Endothelial cell of umbilical vein (primary cell): ENCODE results near the gene ACHE. TPM values are rescaled to one million over a fixed set of nuclear protein-coding genes. Genes with fewer than 3 reads are reported as not detected.

Source experiments
- BruUV-seq: library from RNA; stranded (reverse); fragments of 400-500 nt; replicated peaks from 2 replicates; lab custom pipeline; 2021; lab: Mats Ljungman, UMichigan
- CTCF ChIA-PET: fragments of 300-600, 350-600 bp; sonication (Branson Sonifier 250); formaldehyde crosslinking; loops from one replicate; lab custom pipeline; 2021; ENCODE audit warnings: antibody characterized with exemption, inconsistent platforms; lab: Charles Lee
- POLR2A ChIA-PET: fragments of 300-600, 350-600 bp; sonication (Branson Sonifier 250); formaldehyde crosslinking; loops from one replicate; lab custom pipeline; 2021; ENCODE audit warnings: antibody characterized with exemption, inconsistent platforms; lab: Charles Lee
- DNase-seq: peaks from one replicate; pipeline ENCODE4 v3.0.0-alpha.2; 2011; ENCODE audit warnings: low read depth, low spot score
- FAIRE-seq: peaks from 2 replicates; lab custom pipeline; 2011; peaks lifted over from hg19 to GRCh38; lab: Jason Lieb, UNC
- H2AFZ ChIP-seq: 2 replicates; pipeline ENCODE4 v1.6.0; 2012; ENCODE audit warnings: low read depth, low read length, control low read depth, inconsistent platforms
- H3K27ac ChIP-seq: 2 replicates; pipeline ENCODE4 v1.5.1; 2011; ENCODE audit warnings: low read depth, mild to moderate bottlenecking, control low read depth, low read length, moderate library complexity; ENCODE audit not compliant: insufficient read depth
- H3K27me3 ChIP-seq, 2 experiments: 2 replicates each; pipeline versions ENCODE4 v1.6.0 to v1.6.1; 2011; ENCODE audit warnings: low read length in 2 of 2, mixed read lengths in 1 of 2; ENCODE audit not compliant: control insufficient read depth in 2 of 2, insufficient read depth in 2 of 2
- H3K36me3 ChIP-seq, 2 experiments: 2 replicates in 1 of 2; 3 replicates in 1 of 2; pipeline ENCODE4 v1.5.1; 2011; ENCODE audit warnings: low read length in 2 of 2, mild to moderate bottlenecking in 1 of 2, moderate library complexity in 1 of 2; ENCODE audit not compliant: control insufficient read depth in 2 of 2, insufficient read depth in 2 of 2; ENCODE audit errors: extremely low read depth in 1 of 2
- H3K4me1 ChIP-seq: 3 replicates; pipeline ENCODE4 v1.5.1; 2011; ENCODE audit warnings: mild to moderate bottlenecking, low read length; ENCODE audit not compliant: control insufficient read depth, insufficient read depth; ENCODE audit errors: extremely low read depth
- H3K4me2 ChIP-seq: 2 replicates; pipeline ENCODE4 v1.6.1; 2011; ENCODE audit warnings: low read length, control low read depth, mixed read lengths; ENCODE audit not compliant: insufficient read depth
- H3K4me3 ChIP-seq, 3 experiments: fragments of 200-600 bp in 1 of 3; sonication (generic), shearing (Covaris generic) in 1 of 3; replicated peaks in 1 of 3; 2 replicates each; pipeline ENCODE4 v1.5.1; 2011 to 2016; ENCODE audit warnings: control low read depth in 3 of 3, low read length in 3 of 3, mild to moderate bottlenecking in 2 of 3, inconsistent platforms in 1 of 3, low read depth in 1 of 3, moderate library complexity in 1 of 3; ENCODE audit not compliant: insufficient read depth in 1 of 3
- H3K79me2 ChIP-seq: 2 replicates; pipeline ENCODE4 v1.6.0; 2012; ENCODE audit warnings: low read length, inconsistent platforms; ENCODE audit not compliant: control insufficient read depth, insufficient read depth
- H3K9ac ChIP-seq: replicated peaks from 2 replicates; pipeline ENCODE3; 2011; ENCODE audit warnings: low read length, control low read depth; ENCODE audit not compliant: insufficient read depth; ENCODE audit errors: extremely low read depth
- H3K9me1 ChIP-seq: replicated peaks from 3 replicates; pipeline ENCODE4 v1.6.0; 2011; ENCODE audit warnings: mild to moderate bottlenecking, low read length; ENCODE audit not compliant: control insufficient read depth, insufficient read depth; ENCODE audit errors: extremely low read depth
- H3K9me3 ChIP-seq: replicated peaks from 2 replicates; pipeline ENCODE4 v1.5.1; 2012; ENCODE audit warnings: low read length, inconsistent platforms; ENCODE audit not compliant: control insufficient read depth, insufficient read depth
- H4K20me1 ChIP-seq: replicated peaks from 2 replicates; pipeline ENCODE3; 2011; ENCODE audit warnings: mild to moderate bottlenecking, low read length; ENCODE audit not compliant: control insufficient read depth, insufficient read depth; ENCODE audit errors: extremely low read depth
- CTCF ChIP-seq, 2 donors: IDR thresholded peaks; 1 replicate in 1 of 2; 2 replicates in 1 of 2; pipeline ENCODE4 v1.5.1; 2011; ENCODE audit warnings: low read length in 2 of 2, mild to moderate bottlenecking in 2 of 2, moderate library complexity in 2 of 2, control low read depth in 1 of 2, inconsistent platforms in 1 of 2, low read depth in 1 of 2; ENCODE audit not compliant: insufficient read depth in 1 of 2; ENCODE audit errors: extremely low read depth in 1 of 2
- EZH2 ChIP-seq: IDR thresholded peaks from 2 replicates; pipeline ENCODE4 v1.6.1; 2012; ENCODE audit warnings: borderline replicate concordance, low read depth, mild to moderate bottlenecking, moderate library complexity, low read length, inconsistent platforms; ENCODE audit not compliant: severe bottlenecking
- FOS ChIP-seq: IDR thresholded peaks from 2 replicates; pipeline ENCODE4 v1.6.1; 2011; ENCODE audit warnings: mild to moderate bottlenecking, low read length, moderate library complexity, borderline replicate concordance; ENCODE audit not compliant: insufficient read depth
- GATA2 ChIP-seq: IDR thresholded peaks from 2 replicates; pipeline ENCODE4 v1.7.0; 2011; ENCODE audit warnings: low read depth, mild to moderate bottlenecking, moderate library complexity, mixed read lengths, low read length; ENCODE audit not compliant: insufficient read length, insufficient read depth
- JUN ChIP-seq: IDR thresholded peaks from 2 replicates; pipeline ENCODE4 v1.6.1; 2011; ENCODE audit warnings: borderline replicate concordance, low read depth; ENCODE audit not compliant: insufficient read length, insufficient read depth
- MAX ChIP-seq: IDR thresholded peaks from 2 replicates; pipeline ENCODE4 v1.6.1; 2011; ENCODE audit not compliant: insufficient read depth, insufficient read length
- MYC ChIP-seq: IDR thresholded peaks from one replicate; pipeline ENCODE4 v1.6.1; 2011; ENCODE audit warnings: mild to moderate bottlenecking, low read depth, low read length
- POLR2A ChIP-seq: IDR thresholded peaks from 2 replicates; pipeline ENCODE4 v1.6.1; 2012; ENCODE audit warnings: low read depth, mild to moderate bottlenecking, control low read depth, low read length
- POLR2AphosphoS5 ChIP-seq: IDR thresholded peaks from 2 replicates; pipeline ENCODE4 v1.6.1; 2012; ENCODE audit warnings: low read depth, mild to moderate bottlenecking, control low read depth, low read length, moderate library complexity; ENCODE audit not compliant: insufficient read depth
- dilution Hi-C: fragments of 300-500 bp; cut with MboI; formaldehyde crosslinking; loops from one replicate; pipeline ENCODE4 v1.15.0; 2019; ENCODE audit warnings: low sequenced_read_pairs; ENCODE audit not compliant: extremely low pct_ligation_motif_present
- intact Hi-C: fragments of 100-400 bp; cut with micrococcal nuclease; formaldehyde crosslinking; loops from one replicate; pipeline ENCODE4 v1.10.0; 2022
- polyA plus RNA-seq, 4 experiments: library from polyadenylated mRNA; depleted of rRNA in 3 of 4; stranded (reverse) in 3 of 4; unstranded in 1 of 4; fragments of >200 nt; gene quantifications; 2 replicates each; pipeline versions ENCODE4 v1.2.1 to v1.2.3, GENCODE V29; 2011 to 2012; ENCODE audit warnings: missing spikeins in 1 of 4
- total RNA-seq: library from RNA; stranded (reverse); gene quantifications from 2 replicates; pipeline ENCODE4 v1.2.3, GENCODE V29; 2021

The ACHE gene
- total and polyA plus RNA-seq, 2 donors (not counting 3 experiments of a cell fraction or from before 2014, with no cell fraction given): 0.18 to 0.28 TPM

GRCh38 chr7:100914879-100915447 is 19.3 kb upstream of the ACHE start:
- H3K27me3 ChIP-seq: no peaks in the 10 kb centered on the region
- no peaks in the 10 kb centered on the region for H3K9me1 ChIP-seq
- no peaks in the 10 kb centered on the region for H3K4me1 ChIP-seq
- DNase-seq: no peak
- no TSS peak for BruUV-seq
- no peak overlapping the region for H3K9ac ChIP-seq
- H3K27ac ChIP-seq: no peak overlapping the region
- CTCF ChIA-PET: no interaction called here
- H3K79me2 ChIP-seq: no peaks in the 10 kb centered on the region
- no peaks in the 10 kb centered on the region for H4K20me1 ChIP-seq
- no peak overlapping the region for H3K4me2 ChIP-seq
- no peak overlapping the region for H2AFZ ChIP-seq
- no peak for TF ChIP-seq FOS
- no peak for TF ChIP-seq MAX
- TF ChIP-seq CTCF (IDR thresholded peaks at IDR 0.05; ENCODE audit: extremely low read depth in 1 of 2, insufficient read depth in 1 of 2, low read depth in 1 of 2, low read length in 2 of 2): no peak
- no peak for TF ChIP-seq JUN
- no peak for TF ChIP-seq POLR2A
- no peak for TF ChIP-seq GATA2
- TF ChIP-seq EZH2: no peak
- TF ChIP-seq MYC: no peak
- no peak for TF ChIP-seq POLR2AphosphoS5
- no peaks in the 10 kb centered on the region for H3K36me3 ChIP-seq
- H3K9me3 ChIP-seq: no peaks in the 10 kb centered on the region
- intact Hi-C loops: no loop called here
- POLR2A ChIA-PET: no interaction called here
- FAIRE-seq: no peak
- dilution Hi-C loops: no loop called here
- no peak overlapping the region for H3K4me3 ChIP-seq
